GM19035 (cell line): ENCODE data around the gene TOX2.
A peak's percentile ranks its signal among the peaks of the same experiment; 100 is the strongest.

Experiments used
- ATAC-seq: cut with Tn5 transposase; IDR thresholded peaks from one replicate; pipeline ENCODE4 v1.9.1; 2021; ENCODE audit not compliant: unreplicated experiment

Gene TOX2

GRCh38 chr20:43994486-43995100 is 79.9 kb downstream of the TOX2 start:
- no peak for ATAC-seq

GRCh38 chr20:43995645-43996044 is 81.0 kb downstream of the TOX2 start:
- no peak for ATAC-seq

GRCh38 chr20:43996240-43996930 is 81.7 kb downstream of the TOX2 start:
- no peak for ATAC-seq

GRCh38 chr20:43999848-44000247 is 85.2 kb downstream of the TOX2 start:
- no peak for ATAC-seq

GRCh38 chr20:44001667-44002596 is 87.3 kb downstream of the TOX2 start:
- peak; percentile 60 for ATAC-seq

GRCh38 chr20:44002861-44003260 is 88.2 kb downstream of the TOX2 start:
- no peak for ATAC-seq

- no peak for ATAC-seq
Observed at GRCh38 chr20:44003609-44004008, 89.0 kb downstream of the TOX2 start.

GRCh38 chr20:44004306-44004915 is 89.8 kb downstream of the TOX2 start:
- no peak for ATAC-seq

GRCh38 chr20:44005661-44006060 is 91.0 kb downstream of the TOX2 start:
- ATAC-seq, result no peak

- no peak for ATAC-seq
Observed at GRCh38 chr20:44006126-44006525, 91.5 kb downstream of the TOX2 start.

GRCh38 chr20:44006578-44006977 is 91.9 kb downstream of the TOX2 start:
- ATAC-seq, result no peak

- ATAC-seq, result no peak
Observed at GRCh38 chr20:44008806-44009678, 94.4 kb downstream of the TOX2 start.

- ATAC-seq, result no peak
Observed at GRCh38 chr20:44009679-44009992, 95.0 kb downstream of the TOX2 start.

GRCh38 chr20:44010162-44010704 is 95.6 kb downstream of the TOX2 start:
- ATAC-seq, result no peak

- ATAC-seq, result no peak
Observed at GRCh38 chr20:44011251-44011940, 96.7 kb downstream of the TOX2 start.

GRCh38 chr20:44012466-44013226 is 98.0 kb downstream of the TOX2 start:
- ATAC-seq, result no peak

- no peak for ATAC-seq
Observed at GRCh38 chr20:44014807-44015732, 100.4 kb downstream of the TOX2 start.

GRCh38 chr20:44015733-44016103 is 101.1 kb downstream of the TOX2 start:
- no peak for ATAC-seq
